Liver (tissue), 9 donors: ENCODE data around the gene BTBD9. TPM values are rescaled to one million over a fixed set of nuclear protein-coding genes. Genes with fewer than 3 reads are reported as not detected.

ENCODE experiments used
- DNase-seq: peaks from one replicate; pipeline ENCODE4 v3.0.0-alpha.2; 2017; ENCODE audit warnings: low spot score
- H3K27ac ChIP-seq, 2 donors: one replicate each; pipeline ENCODE4 v1.7.0; 2013; ENCODE audit warnings: inconsistent platforms in 2 of 2, low read length in 2 of 2, control low read depth in 1 of 2, low read depth in 1 of 2, mild to moderate bottlenecking in 1 of 2
- H3K27me3 ChIP-seq, 4 donors: one replicate each; pipeline versions ENCODE4 v1.6.1 to v1.7.0; 2013; ENCODE audit warnings: low read length in 3 of 4, inconsistent platforms in 1 of 4, mild to moderate bottlenecking in 1 of 4, moderate library complexity in 1 of 4; ENCODE audit not compliant: control insufficient read depth in 4 of 4, insufficient read depth in 4 of 4
- H3K36me3 ChIP-seq, 4 donors: one replicate each; pipeline versions ENCODE4 v1.6.1 to v1.7.0; 2013; ENCODE audit warnings: low read length in 3 of 4, mild to moderate bottlenecking in 3 of 4, low read depth in 1 of 4, moderate library complexity in 1 of 4; ENCODE audit not compliant: control insufficient read depth in 4 of 4, insufficient read depth in 3 of 4
- H3K4me1 ChIP-seq, 4 donors: one replicate each; pipeline versions ENCODE4 v1.6.1 to v1.7.0; 2013; ENCODE audit warnings: low read length in 3 of 4, mild to moderate bottlenecking in 3 of 4, moderate library complexity in 1 of 4; ENCODE audit not compliant: control insufficient read depth in 4 of 4, insufficient read depth in 4 of 4
- H3K4me3 ChIP-seq, 3 donors: one replicate each; pipeline versions ENCODE4 v1.6.1 to v1.7.0; 2013; ENCODE audit warnings: low read length in 3 of 3, control low read depth in 1 of 3, low read depth in 1 of 3, mild to moderate bottlenecking in 1 of 3
- H3K9ac ChIP-seq, 2 donors: one replicate each; pipeline ENCODE4 v1.7.0; 2013; ENCODE audit warnings: low read length in 2 of 2, mild to moderate bottlenecking in 2 of 2, moderate library complexity in 2 of 2, control low read depth in 1 of 2, low read depth in 1 of 2
- H3K9me3 ChIP-seq, 4 donors: one replicate each; pipeline versions ENCODE4 v1.6.1 to v1.7.0; 2013; ENCODE audit warnings: low read length in 3 of 4; ENCODE audit not compliant: control insufficient read depth in 4 of 4
- ATF3 ChIP-seq: IDR thresholded peaks from 2 replicates; pipeline ENCODE4 v1.6.1; 2016; ENCODE audit warnings: antibody characterized with exemption
- EGR1 ChIP-seq, 2 donors: IDR thresholded peaks; 2 replicates each; pipeline ENCODE4 v1.6.1; 2016 to 2018; ENCODE audit warnings: antibody characterized with exemption in 2 of 2, low read depth in 2 of 2
- FOXA1 ChIP-seq: IDR thresholded peaks from 2 replicates; pipeline ENCODE4 v1.6.1; 2016; ENCODE audit warnings: antibody characterized with exemption
- FOXA2 ChIP-seq: IDR thresholded peaks from 2 replicates; pipeline ENCODE4 v1.6.1; 2016; ENCODE audit warnings: antibody characterized with exemption
- HNF4A ChIP-seq, 2 donors: conservative IDR thresholded peaks; 2 replicates each; pipeline ENCODE4 v1.6.1; 2016; ENCODE audit warnings: antibody characterized with exemption in 2 of 2, mild to moderate bottlenecking in 2 of 2
- HNF4G ChIP-seq: IDR thresholded peaks from 2 replicates; pipeline ENCODE4 v1.6.1; 2016; ENCODE audit warnings: antibody characterized with exemption
- JUND ChIP-seq, 2 donors: IDR thresholded peaks; 2 replicates each; pipeline ENCODE4 v1.6.1; 2016; ENCODE audit warnings: antibody characterized with exemption in 2 of 2
- NR2F2 ChIP-seq: IDR thresholded peaks from 2 replicates; pipeline ENCODE4 v1.6.1; 2016; ENCODE audit warnings: antibody characterized with exemption
- RAD21 ChIP-seq, 2 donors: IDR thresholded peaks; 2 replicates each; pipeline ENCODE4 v1.6.1; 2016; ENCODE audit warnings: antibody characterized with exemption in 2 of 2, mild to moderate bottlenecking in 2 of 2
- RXRA ChIP-seq, 2 donors: IDR thresholded peaks; 2 replicates each; pipeline ENCODE4 v1.6.1; 2017 to 2018; ENCODE audit warnings: antibody characterized with exemption in 2 of 2, mild to moderate bottlenecking in 1 of 2
- SP1 ChIP-seq: IDR thresholded peaks from 2 replicates; pipeline ENCODE4 v1.6.1; 2018; ENCODE audit warnings: antibody characterized with exemption, mild to moderate bottlenecking
- TAF1 ChIP-seq: conservative IDR thresholded peaks from 2 replicates; pipeline ENCODE4 v1.6.1; 2016; ENCODE audit warnings: antibody characterized with exemption, mild to moderate bottlenecking
- YY1 ChIP-seq: IDR thresholded peaks from 2 replicates; pipeline ENCODE4 v1.6.1; 2016; ENCODE audit warnings: antibody characterized with exemption, mild to moderate bottlenecking
- WGBS: extraction: QIAGEN DNeasy Blood & Tissue Kit; methylation state at CpG from one replicate; pipeline ENCODE4 v1.1.7; 2013; 5-methylcytosine and 5-hydroxymethylcytosine counted together
- polyA plus RNA-seq, 2 donors: library from polyadenylated mRNA; stranded (reverse) in 1 of 2; unstranded in 1 of 2; fragments of 200-250 nt in 1 of 2; fragments of >200 nt in 1 of 2; fragmentation: Nextera tagmentation in 1 of 2; extraction: Ambion mirVana in 1 of 2; gene quantifications; one replicate each; pipeline versions ENCODE4 v1.2.1 to v1.2.3, GENCODE V29; 2013 to 2015
- total RNA-seq, 2 donors: library from RNA; depleted of rRNA; stranded (reverse); fragments of >200 nt; gene quantifications; one replicate each; pipeline ENCODE4 v1.2.3, GENCODE V29; 2014
- donor health status: healthy.
- donor health status: healthy.
- donor health status: healthy.
- donor health status: healthy.
- donor health status: healthy.

Gene BTBD9
- total and polyA plus RNA-seq, 4 donors = 2.0 to 12.4 (median 5.7) TPM

- H3K4me1 ChIP-seq = no peaks in the 10 kb centered on the region
- no peaks in the 10 kb centered on the region for H3K27me3 ChIP-seq
- no peak overlapping the region for H3K27ac ChIP-seq
- DNase-seq = no peak
- H3K4me3 ChIP-seq = no peak overlapping the region
- 99% methylated on average over 2 of the region's 2 CpGs for WGBS
- H3K9me3 ChIP-seq = no peaks in the 10 kb centered on the region
- H3K36me3 ChIP-seq = no peaks in the 10 kb centered on the region
- no peak for TF ChIP-seq ATF3
- no peak overlapping the region for H3K9ac ChIP-seq
Measured at GRCh38 chr6:38364775-38365174, 275.0 kb downstream of the BTBD9 start.

GRCh38 chr6:38364127-38364526 is 275.6 kb downstream of the BTBD9 start:
- TF ChIP-seq RXRA (IDR thresholded peaks at IDR 0.05) = no peak
- TF ChIP-seq ATF3 = no peak
- TF ChIP-seq YY1 = no peak
- no peak for TF ChIP-seq JUND (IDR thresholded peaks at IDR 0.05)
- no peak for TF ChIP-seq TAF1
- TF ChIP-seq RAD21 (IDR thresholded peaks at IDR 0.05) = no peak
- no peak for TF ChIP-seq SP1
- no peak for TF ChIP-seq HNF4A (conservative IDR thresholded peaks at IDR 0.05)
- no peak for TF ChIP-seq FOXA2
- no peak for TF ChIP-seq HNF4G
- no peak for TF ChIP-seq EGR1 (IDR thresholded peaks at IDR 0.05; ENCODE audit: low read depth in 2 of 2)
- WGBS = 94% methylated on average over 3 of the region's 3 CpGs
- DNase-seq = no peak

DNA sequence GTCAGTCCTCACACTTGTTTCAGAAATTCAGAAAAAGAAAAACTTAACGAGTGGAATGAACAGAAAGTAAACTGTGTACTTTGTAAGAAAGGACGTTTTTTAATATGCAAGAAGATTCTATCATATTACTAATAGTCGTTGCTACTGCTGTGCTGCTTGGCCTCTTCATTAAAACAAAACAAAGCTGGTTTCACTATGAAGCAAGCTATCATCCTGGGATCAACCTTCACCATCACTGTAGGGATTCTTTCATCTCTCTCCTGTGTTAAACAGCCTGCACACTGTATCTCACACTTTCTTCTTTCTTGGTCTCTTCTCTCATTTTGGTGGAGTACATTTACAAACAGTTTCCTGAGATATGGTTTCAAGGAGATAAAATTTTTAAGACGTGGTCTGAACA is 284.2 kb downstream of the BTBD9 start:
- Histone ChIP-seq H3K36me3 (no peaks in the 10 kb centered on the region), H3K9ac (no peak overlapping the region), H3K9me3 (no peaks in the 10 kb centered on the region), H3K27me3 (no peaks in the 10 kb centered on the region), H3K4me3 (no peak overlapping the region), H3K27ac (no peak overlapping the region), H3K4me1 (no peaks in the 10 kb centered on the region)
- WGBS = 78% methylated on average over 4 of the region's 4 CpGs
- TF ChIP-seq TAF1 = no peak
- TF ChIP-seq NR2F2 = no peak
- DNase-seq = no peak

More at GRCh38 chr6:38364127-38364526, 275.6 kb downstream of the BTBD9 start:
- Histone ChIP-seq H3K36me3 (no peaks in the 10 kb centered on the region), H3K9me3 (no peaks in the 10 kb centered on the region), H3K27ac (no peak overlapping the region), H3K4me3 (no peak overlapping the region), H3K9ac (no peak overlapping the region), H3K27me3 (no peaks in the 10 kb centered on the region), H3K4me1 (no peaks in the 10 kb centered on the region)

DNA sequence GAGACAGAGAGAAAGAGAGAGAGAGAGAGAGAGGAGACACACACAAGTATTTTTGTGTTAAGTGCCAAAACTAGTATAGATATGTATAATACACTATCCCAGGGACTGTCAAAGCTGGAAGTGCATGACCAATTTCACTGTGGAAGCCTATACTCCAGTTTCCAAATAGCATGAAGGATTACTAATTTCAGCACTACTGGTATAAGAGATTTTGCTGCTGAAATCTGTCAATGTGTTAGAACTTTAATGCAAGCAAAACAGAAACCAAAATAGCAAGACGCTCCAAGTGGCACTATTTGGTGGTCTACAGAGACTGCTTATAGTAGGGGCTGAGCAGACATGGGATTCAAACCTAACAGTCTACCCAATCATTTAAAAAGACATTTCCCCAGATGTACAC is 284.8 kb downstream of the BTBD9 start:
- Histone ChIP-seq H3K27ac (no peak overlapping the region), H3K9me3 (no peaks in the 10 kb centered on the region), H3K27me3 (no peaks in the 10 kb centered on the region), H3K36me3 (no peaks in the 10 kb centered on the region), H3K4me1 (peaks cover 0 to 2% (median 0%) of the 10 kb centered on the region in 4 donors), H3K9ac (no peak overlapping the region), H3K4me3 (no peak overlapping the region)
- TF ChIP-seq SP1 (no peak), FOXA2 (no peak), FOXA1 (no peak), EGR1 (IDR thresholded peaks at IDR 0.05; ENCODE audit: low read depth in 2 of 2) (no peak), HNF4A (conservative IDR thresholded peaks at IDR 0.05) (no peak)
- 84% methylated on average over 1 of the region's 1 CpG for WGBS
- DNase-seq = no peak
